ENCODE results near the gene MRPL24. TPM values are rescaled to one million over a fixed set of nuclear protein-coding genes. Genes with fewer than 3 reads are reported as not detected.
A peak's percentile ranks its signal among the peaks of the same experiment; 100 is the strongest.

The MRPL24 gene
- polyA plus RNA-seq (2013, experiment 1 of 4): 30.4 TPM
- 35.6 TPM for polyA plus RNA-seq (2013, experiment 2 of 4)
- polyA plus RNA-seq (2013, experiment 3 of 4): 32.6 TPM
- polyA plus RNA-seq (2013, experiment 4 of 4): 33.5 TPM

DNA sequence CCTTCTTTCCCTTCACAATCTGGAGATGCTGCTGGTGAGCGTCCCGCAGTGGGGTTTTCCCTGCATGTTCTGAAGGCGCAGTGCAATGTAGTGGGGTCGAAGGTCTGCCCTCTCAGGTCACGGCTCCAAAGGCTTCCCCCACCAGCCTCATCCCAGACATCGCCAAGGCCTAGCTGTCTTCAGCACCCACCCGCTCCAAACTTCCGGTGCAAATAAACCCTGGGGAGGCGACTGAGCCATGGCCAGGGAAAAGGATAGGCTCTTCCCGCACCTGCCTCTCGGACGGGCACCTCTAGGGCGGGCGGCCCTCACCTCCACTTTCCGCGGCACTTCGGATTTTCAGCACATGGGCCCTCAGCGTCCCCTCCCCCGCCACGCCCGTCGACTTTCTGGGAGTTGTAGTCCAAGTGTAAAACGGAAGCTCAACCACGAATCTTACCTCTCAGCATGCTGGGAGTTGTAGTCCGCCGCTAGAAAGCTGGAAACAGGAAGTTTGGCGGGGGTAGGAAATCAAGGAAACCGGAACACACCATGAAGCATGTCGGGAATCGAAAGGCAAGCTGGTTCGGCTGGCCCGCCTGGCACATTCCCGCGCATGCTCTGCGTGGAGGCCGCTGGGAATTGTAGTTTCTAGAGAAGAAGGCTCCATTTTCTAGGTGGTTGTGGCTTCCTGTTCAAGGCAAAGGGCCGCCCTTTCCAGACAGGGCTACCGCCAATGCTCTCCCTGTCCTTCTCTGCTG, at the start of gene MRPL24:
Gene MRPL24, minus strand, starts transcription at position 348 of the 740 bp plus-strand sequence. CDS start 2,384 bp downstream, outside the sequence.
- H3K36me3 ChIP-seq (ENCODE audit: control insufficient read depth, insufficient read depth, low read length): peaks cover 23% of the 10 kb centered on the region
- H3K9me3 ChIP-seq (ENCODE audit: control insufficient read depth, low read length): no peaks in the 10 kb centered on the region
- H3K4me3 ChIP-seq (ENCODE audit: insufficient read depth, low read depth, low read length): peak within 1 kb of the TSS; percentile 69
- 0 to 1% methylated on average over 38 of the region's 38 CpGs for WGBS, 2 experiments
- peaks cover 20% of the 10 kb centered on the region for H3K4me1 ChIP-seq (ENCODE audit: control insufficient read depth, insufficient read depth, low read length)
- H3K27me3 ChIP-seq (ENCODE audit: control insufficient read depth, insufficient read depth, low read length, poor library complexity, severe bottlenecking): no peaks in the 10 kb centered on the region
- H3K27ac ChIP-seq (ENCODE audit: insufficient read depth, low read depth, low read length, poor library complexity, severe bottlenecking): peak within 1 kb of the TSS; percentile 77

DNA sequence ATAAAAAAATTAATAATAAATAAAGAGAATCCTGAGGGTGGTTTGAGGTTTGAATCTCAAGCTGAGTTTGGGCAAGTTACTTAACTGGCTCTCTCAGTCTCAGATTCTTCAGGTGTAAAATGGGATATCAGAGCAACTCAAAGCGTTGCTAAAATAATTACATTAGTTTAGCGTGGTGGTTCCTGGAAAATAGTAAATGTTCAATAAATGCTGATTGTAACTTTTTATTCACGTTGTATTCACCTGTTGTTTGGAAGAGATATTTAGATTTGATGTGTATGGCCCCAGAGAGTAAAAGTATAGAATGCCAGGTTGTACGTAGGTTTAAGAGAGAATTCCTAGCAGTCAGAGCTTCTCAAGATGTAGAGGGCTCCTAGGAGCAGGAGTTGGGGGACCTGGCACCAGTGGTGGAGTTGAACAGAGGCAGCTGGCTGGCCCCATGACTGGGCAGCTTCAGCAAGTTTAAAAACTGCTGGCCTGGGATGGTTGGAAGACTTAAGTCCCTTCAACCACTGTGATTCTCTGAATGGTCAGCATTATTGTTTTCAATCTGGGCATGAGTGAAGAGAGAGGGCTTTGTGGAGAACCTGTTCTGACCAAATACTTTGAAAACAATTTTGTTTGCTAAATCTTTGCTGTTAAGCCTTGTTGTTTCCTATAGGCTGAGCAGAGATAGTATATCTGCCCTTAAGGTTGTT, 48.9 kb upstream of the MRPL24 start:
- Histone ChIP-seq H3K4me3 (ENCODE audit: insufficient read depth, low read depth, low read length) (no peak overlapping the region), H3K36me3 (ENCODE audit: control insufficient read depth, insufficient read depth, low read length) (peaks cover 51% of the 10 kb centered on the region), H3K4me1 (ENCODE audit: control insufficient read depth, insufficient read depth, low read length) (no peaks in the 10 kb centered on the region), H3K9me3 (ENCODE audit: control insufficient read depth, low read length) (no peaks in the 10 kb centered on the region), H3K27me3 (ENCODE audit: control insufficient read depth, insufficient read depth, low read length, poor library complexity, severe bottlenecking) (no peaks in the 10 kb centered on the region), H3K27ac (ENCODE audit: insufficient read depth, low read depth, low read length, poor library complexity, severe bottlenecking) (no peak overlapping the region)
- WGBS, 2 experiments: 96 to 98% methylated on average over 4 of the region's 4 CpGs

DNA sequence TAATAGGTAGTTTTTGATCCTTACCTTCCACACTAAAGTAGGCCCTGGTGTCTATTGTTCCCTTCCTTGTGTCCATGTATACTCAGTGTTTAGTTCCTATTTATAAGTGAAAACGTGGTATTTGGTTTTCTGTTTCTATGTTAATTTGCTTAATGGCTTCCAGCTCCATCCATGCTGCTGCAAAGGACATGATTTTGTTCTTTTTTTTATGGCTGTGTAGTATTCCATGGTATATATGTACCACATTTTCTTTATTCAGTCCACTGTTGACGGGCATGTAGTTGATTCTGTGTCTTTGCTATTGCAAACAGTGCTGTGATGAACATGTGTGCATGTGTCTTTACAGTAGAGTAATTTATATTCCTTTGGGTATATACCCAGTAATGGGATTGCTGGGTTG, 47.2 kb upstream of the MRPL24 start:
- Histone ChIP-seq H3K4me1 (ENCODE audit: control insufficient read depth, insufficient read depth, low read length) (no peaks in the 10 kb centered on the region), H3K9me3 (ENCODE audit: control insufficient read depth, low read length) (no peaks in the 10 kb centered on the region), H3K27me3 (ENCODE audit: control insufficient read depth, insufficient read depth, low read length, poor library complexity, severe bottlenecking) (no peaks in the 10 kb centered on the region), H3K36me3 (ENCODE audit: control insufficient read depth, insufficient read depth, low read length) (peaks cover 48% of the 10 kb centered on the region), H3K4me3 (ENCODE audit: insufficient read depth, low read depth, low read length) (no peak overlapping the region), H3K27ac (ENCODE audit: insufficient read depth, low read depth, low read length, poor library complexity, severe bottlenecking) (no peak overlapping the region)
- WGBS, 2 experiments: 86 to 96% methylated on average over 2 of the region's 2 CpGs

DNA sequence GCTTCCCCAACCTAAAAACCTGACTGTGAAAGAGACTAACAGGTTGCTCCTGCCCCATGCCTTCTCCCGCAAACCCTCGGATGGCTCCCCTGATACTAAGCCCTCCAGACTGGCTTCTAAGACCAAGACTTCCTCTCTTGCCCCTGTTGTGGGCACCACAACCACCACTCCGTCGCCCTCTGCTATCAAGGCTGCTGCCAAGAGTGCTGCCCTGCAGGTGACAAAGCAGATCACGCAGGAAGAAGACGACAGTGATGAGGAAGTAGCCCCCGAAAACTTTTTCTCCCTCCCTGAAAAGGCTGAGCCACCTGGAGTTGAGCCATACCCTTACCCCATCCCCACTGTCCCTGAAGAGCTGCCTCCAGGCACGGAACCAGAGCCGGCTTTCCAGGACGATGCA, 45.8 kb upstream of the MRPL24 start:
- Histone ChIP-seq H3K27me3 (ENCODE audit: control insufficient read depth, insufficient read depth, low read length, poor library complexity, severe bottlenecking) (no peaks in the 10 kb centered on the region), H3K9me3 (ENCODE audit: control insufficient read depth, low read length) (no peaks in the 10 kb centered on the region), H3K4me3 (ENCODE audit: insufficient read depth, low read depth, low read length) (no peak overlapping the region), H3K27ac (ENCODE audit: insufficient read depth, low read depth, low read length, poor library complexity, severe bottlenecking) (no peak overlapping the region), H3K4me1 (ENCODE audit: control insufficient read depth, insufficient read depth, low read length) (no peaks in the 10 kb centered on the region), H3K36me3 (ENCODE audit: control insufficient read depth, insufficient read depth, low read length) (peaks cover 38% of the 10 kb centered on the region)
- 96 to 97% methylated on average over 10 of the region's 10 CpGs for WGBS, 2 experiments

DNA sequence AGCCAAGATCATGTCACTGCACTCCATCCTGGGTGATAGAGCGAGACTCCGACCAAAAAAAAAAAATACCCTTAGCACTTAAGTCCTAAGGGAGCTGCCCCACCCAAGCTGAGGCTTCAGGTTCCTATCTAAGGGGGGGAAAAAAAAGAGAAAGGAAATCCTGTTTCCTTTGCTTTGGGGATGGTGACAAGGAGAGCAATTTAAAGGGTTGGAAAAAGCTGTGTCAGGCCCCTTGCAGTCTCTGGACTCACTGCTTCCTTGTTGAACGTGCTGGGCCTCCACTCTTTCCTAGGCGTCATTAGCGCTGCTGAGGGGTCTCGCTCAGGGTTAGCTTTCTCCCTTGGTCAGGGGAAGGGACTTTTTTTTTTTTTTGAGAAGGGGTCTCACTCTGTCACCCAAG, 44.6 kb upstream of the MRPL24 start:
- Histone ChIP-seq H3K27me3 (ENCODE audit: control insufficient read depth, insufficient read depth, low read length, poor library complexity, severe bottlenecking) (no peaks in the 10 kb centered on the region), H3K9me3 (ENCODE audit: control insufficient read depth, low read length) (no peaks in the 10 kb centered on the region), H3K27ac (ENCODE audit: insufficient read depth, low read depth, low read length, poor library complexity, severe bottlenecking) (no peak overlapping the region), H3K4me1 (ENCODE audit: control insufficient read depth, insufficient read depth, low read length) (no peaks in the 10 kb centered on the region), H3K4me3 (ENCODE audit: insufficient read depth, low read depth, low read length) (no peak overlapping the region), H3K36me3 (ENCODE audit: control insufficient read depth, insufficient read depth, low read length) (peaks cover 29% of the 10 kb centered on the region)
- 95 to 97% methylated on average over 6 of the region's 6 CpGs for WGBS, 2 experiments

DNA sequence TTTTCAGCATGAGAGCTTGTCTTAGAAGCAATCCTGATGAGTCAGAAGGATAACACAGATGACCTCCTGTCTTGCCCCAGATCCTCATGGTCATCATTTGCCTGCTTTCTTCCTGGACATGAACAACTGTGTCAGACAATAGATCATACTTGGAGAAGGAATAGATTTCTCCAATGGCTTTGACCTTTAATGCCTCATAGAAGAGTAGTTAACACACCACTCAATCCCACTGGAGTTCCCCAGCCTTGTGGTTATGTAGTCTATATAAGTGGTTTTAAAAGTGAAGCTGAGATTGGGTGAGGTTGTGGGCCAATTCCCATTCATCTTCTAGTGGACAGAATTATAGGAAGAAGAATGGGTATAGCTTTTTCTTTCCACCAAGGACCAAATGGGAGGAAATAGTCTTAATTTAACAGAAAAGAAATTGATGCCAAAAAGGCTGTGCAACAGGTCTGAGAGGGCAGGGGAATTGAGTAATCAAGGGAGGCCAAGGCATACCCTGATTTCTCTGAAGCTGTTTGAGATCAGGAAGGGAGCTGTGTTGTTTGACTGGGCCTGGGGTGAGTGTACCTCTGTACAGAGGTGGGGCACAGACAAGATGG, 40.8 kb upstream of the MRPL24 start:
- H3K27ac ChIP-seq (ENCODE audit: insufficient read depth, low read depth, low read length, poor library complexity, severe bottlenecking): no peak overlapping the region
- no peak overlapping the region for H3K4me3 ChIP-seq (ENCODE audit: insufficient read depth, low read depth, low read length)
- peaks cover 20% of the 10 kb centered on the region for H3K36me3 ChIP-seq (ENCODE audit: control insufficient read depth, insufficient read depth, low read length)
- H3K9me3 ChIP-seq (ENCODE audit: control insufficient read depth, low read length): no peaks in the 10 kb centered on the region
- H3K4me1 ChIP-seq (ENCODE audit: control insufficient read depth, insufficient read depth, low read length): no peaks in the 10 kb centered on the region
- H3K27me3 ChIP-seq (ENCODE audit: control insufficient read depth, insufficient read depth, low read length, poor library complexity, severe bottlenecking): no peaks in the 10 kb centered on the region

DNA sequence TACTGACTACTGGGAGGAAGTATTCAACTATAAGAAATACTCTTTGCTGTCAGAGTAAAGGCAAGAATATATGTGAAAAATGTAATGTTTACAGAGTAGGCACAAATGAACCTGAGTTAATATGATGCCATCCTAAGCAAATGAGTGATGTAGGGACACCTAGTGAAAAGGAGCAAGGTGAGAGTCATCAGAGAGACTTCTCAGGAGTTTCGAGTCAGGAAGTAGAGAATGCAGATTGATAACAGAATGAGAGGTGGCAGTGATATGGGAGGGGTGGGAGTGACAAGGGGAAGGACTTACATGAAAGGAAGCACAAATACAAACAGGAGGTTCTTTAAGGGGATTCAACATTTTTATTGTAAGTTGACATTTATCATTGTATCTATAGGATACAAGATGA, 36.7 kb upstream of the MRPL24 start:
- Histone ChIP-seq H3K27me3 (ENCODE audit: control insufficient read depth, insufficient read depth, low read length, poor library complexity, severe bottlenecking) (no peaks in the 10 kb centered on the region), H3K4me3 (ENCODE audit: insufficient read depth, low read depth, low read length) (no peak overlapping the region), H3K9me3 (ENCODE audit: control insufficient read depth, low read length) (no peaks in the 10 kb centered on the region), H3K4me1 (ENCODE audit: control insufficient read depth, insufficient read depth, low read length) (no peaks in the 10 kb centered on the region), H3K27ac (ENCODE audit: insufficient read depth, low read depth, low read length, poor library complexity, severe bottlenecking) (no peak overlapping the region), H3K36me3 (ENCODE audit: control insufficient read depth, insufficient read depth, low read length) (no peaks in the 10 kb centered on the region)
- WGBS, 2 experiments: 85 to 91% methylated on average over 1 of the region's 1 CpG

DNA sequence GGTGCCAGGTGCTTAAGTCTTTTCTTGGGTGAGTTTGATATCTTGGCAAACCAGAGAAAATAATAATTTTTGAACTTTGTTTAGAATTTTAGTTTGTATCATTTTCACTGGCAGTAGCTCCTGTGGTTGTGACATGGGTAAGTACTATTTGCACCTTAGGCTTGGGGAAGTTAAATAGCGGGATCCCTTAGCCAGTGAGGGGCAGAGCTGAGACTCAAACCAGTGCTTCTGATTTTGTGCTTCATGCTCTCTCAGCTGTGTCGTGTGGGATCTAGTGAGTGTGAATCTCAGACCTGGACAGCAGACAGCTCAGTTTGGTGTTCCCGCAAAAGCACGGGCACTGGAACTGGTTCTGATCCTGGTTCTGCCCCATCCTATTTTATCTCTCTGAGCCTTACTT, 36.1 kb upstream of the MRPL24 start:
- Histone ChIP-seq H3K9me3 (ENCODE audit: control insufficient read depth, low read length) (no peaks in the 10 kb centered on the region), H3K27ac (ENCODE audit: insufficient read depth, low read depth, low read length, poor library complexity, severe bottlenecking) (no peak overlapping the region), H3K36me3 (ENCODE audit: control insufficient read depth, insufficient read depth, low read length) (no peaks in the 10 kb centered on the region), H3K27me3 (ENCODE audit: control insufficient read depth, insufficient read depth, low read length, poor library complexity, severe bottlenecking) (no peaks in the 10 kb centered on the region), H3K4me1 (ENCODE audit: control insufficient read depth, insufficient read depth, low read length) (no peaks in the 10 kb centered on the region), H3K4me3 (ENCODE audit: insufficient read depth, low read depth, low read length) (no peak overlapping the region)
- 91 to 96% methylated on average over 4 of the region's 4 CpGs for whole genome bisulfite sequencing, 2 experiments

DNA sequence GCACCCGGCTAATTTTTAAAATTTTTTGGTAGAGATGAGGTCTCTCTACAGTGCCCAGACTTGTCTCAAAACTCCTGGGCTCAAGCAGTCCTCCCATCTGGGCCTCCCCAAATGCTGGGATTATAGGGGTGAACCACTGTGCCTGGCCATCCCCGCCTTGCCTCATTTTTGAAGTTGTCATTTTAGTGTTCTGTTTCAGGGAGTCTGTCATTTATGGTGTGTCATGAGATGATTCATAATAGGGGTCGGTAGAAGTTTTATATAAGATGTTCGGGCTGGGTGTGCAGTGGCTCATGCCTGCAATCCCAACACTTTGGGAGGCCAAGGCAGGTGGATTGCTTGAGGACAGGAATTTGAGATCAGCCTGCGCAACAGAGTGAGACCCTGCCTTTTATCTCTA, 34.9 kb upstream of the MRPL24 start:
- no peak overlapping the region for H3K27ac ChIP-seq (ENCODE audit: insufficient read depth, low read depth, low read length, poor library complexity, severe bottlenecking)
- WGBS, 2 experiments: 92 to 95% methylated on average over 4 to 5 of the region's 5 CpGs
- no peaks in the 10 kb centered on the region for H3K9me3 ChIP-seq (ENCODE audit: control insufficient read depth, low read length)
- peaks cover 8% of the 10 kb centered on the region for H3K36me3 ChIP-seq (ENCODE audit: control insufficient read depth, insufficient read depth, low read length)
- no peak overlapping the region for H3K4me3 ChIP-seq (ENCODE audit: insufficient read depth, low read depth, low read length)
- H3K4me1 ChIP-seq (ENCODE audit: control insufficient read depth, insufficient read depth, low read length): no peaks in the 10 kb centered on the region
- H3K27me3 ChIP-seq (ENCODE audit: control insufficient read depth, insufficient read depth, low read length, poor library complexity, severe bottlenecking): no peaks in the 10 kb centered on the region

DNA sequence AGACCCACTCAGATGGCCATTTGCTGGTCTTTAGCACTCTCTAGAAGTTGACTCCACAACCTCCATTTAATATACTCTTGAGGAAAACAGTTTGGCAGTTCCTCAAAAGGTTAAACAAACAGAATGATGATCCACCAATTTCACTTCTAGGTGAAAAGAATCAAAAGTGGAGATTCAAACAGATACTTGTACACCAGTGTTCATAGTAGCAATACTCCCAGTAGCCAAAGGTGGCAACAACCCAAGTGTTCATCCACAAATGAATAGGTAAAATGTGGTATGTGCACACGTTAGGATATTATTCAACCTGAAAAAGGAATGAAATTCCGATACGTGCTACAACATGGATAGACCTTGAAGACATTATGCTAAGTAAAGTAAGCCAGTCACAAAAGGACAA, 32.7 kb upstream of the MRPL24 start:
- Histone ChIP-seq H3K4me3 (ENCODE audit: insufficient read depth, low read depth, low read length) (no peak overlapping the region), H3K27me3 (ENCODE audit: control insufficient read depth, insufficient read depth, low read length, poor library complexity, severe bottlenecking) (no peaks in the 10 kb centered on the region), H3K4me1 (ENCODE audit: control insufficient read depth, insufficient read depth, low read length) (peaks cover 6% of the 10 kb centered on the region), H3K9me3 (ENCODE audit: control insufficient read depth, low read length) (no peaks in the 10 kb centered on the region), H3K36me3 (ENCODE audit: control insufficient read depth, insufficient read depth, low read length) (peaks cover 9% of the 10 kb centered on the region), H3K27ac (ENCODE audit: insufficient read depth, low read depth, low read length, poor library complexity, severe bottlenecking) (no peak overlapping the region)
- WGBS, 2 experiments: 96 to 98% methylated on average over 3 of the region's 3 CpGs
